K562 (cell line): Measurements from ENCODE around the gene LRP1B. TPM values are rescaled to one million over a fixed set of nuclear protein-coding genes. Genes with fewer than 3 reads are reported as not detected.

Source experiments
- ATAC-seq: fragments of 200-7000 bp; cut with Tn5 transposase; 3 replicates; pipeline ENCODE4 v1.9.1; 2020; ENCODE audit warnings: moderate library complexity
- BruUV-seq: library from RNA; stranded (reverse); fragments of 400-500 nt; replicated peaks from 2 replicates; lab custom pipeline; 2021; lab: Mats Ljungman, UMichigan
- CTCF ChIA-PET: fragments of 300-600 bp; formaldehyde crosslinking; extraction: SDS; loops from one replicate; lab custom pipeline; 2021; ENCODE audit warnings: low intra/inter-chr PET ratio; lab: Yijun Ruan, JAX
- POLR2A ChIA-PET: fragments of 300-600, 350-650 bp; sonication (Branson Sonifier 250); formaldehyde crosslinking; extraction: SDS; loops from one replicate; lab custom pipeline; 2021; ENCODE audit warnings: antibody characterized with exemption, inconsistent platforms; lab: Yijun Ruan, JAX
- DNase-seq, 4 experiments: peaks; one replicate each; pipeline versions ENCODE4 v3.0.0 to v3.0.0-alpha.2; 2011 to 2018; ENCODE audit warnings: low spot score in 3 of 4, mixed read lengths in 3 of 4; ENCODE audit errors: extremely low read depth in 1 of 4
- FAIRE-seq: peaks from 2 replicates; lab custom pipeline; 2011; peaks lifted over from hg19 to GRCh38; lab: Jason Lieb, UNC
- H2AFZ ChIP-seq: 2 replicates; pipeline ENCODE4 v1.6.0; 2011; ENCODE audit warnings: low read depth, low read length, control low read depth, inconsistent platforms
- H3K27ac ChIP-seq: fragments of 200-600 bp; 3 replicates; pipeline ENCODE4 v1.8.0; 2011; ENCODE audit warnings: low read depth, mild to moderate bottlenecking, control low read depth, inconsistent platforms, low read length, moderate library complexity, mixed read lengths; ENCODE audit errors: extremely low read depth
- H3K27me3 ChIP-seq, 2 experiments: fragments of 300-600 bp in 1 of 2; 2 replicates in 1 of 2; 3 replicates in 1 of 2; pipeline versions ENCODE4 v1.6.0 to v1.8.0; 2011; ENCODE audit warnings: inconsistent platforms in 2 of 2, low read length in 2 of 2, mild to moderate bottlenecking in 1 of 2, mixed read lengths in 1 of 2, moderate library complexity in 1 of 2; ENCODE audit not compliant: control insufficient read depth in 2 of 2, insufficient read depth in 2 of 2
- H3K36me3 ChIP-seq: fragments of 300-600 bp; 3 replicates; pipeline ENCODE4 v1.8.0; 2011; ENCODE audit warnings: mild to moderate bottlenecking, low read length, inconsistent platforms; ENCODE audit not compliant: control insufficient read depth, insufficient read depth
- H3K4me1 ChIP-seq, 2 experiments: fragments of 200-600 bp in 1 of 2; replicated peaks in 1 of 2; 2 replicates in 1 of 2; 3 replicates in 1 of 2; pipeline versions ENCODE4 v1.5.1 to v1.8.0; 2011; ENCODE audit warnings: inconsistent platforms in 2 of 2, low read length in 2 of 2, mild to moderate bottlenecking in 1 of 2, mixed read lengths in 1 of 2, moderate library complexity in 1 of 2; ENCODE audit not compliant: control insufficient read depth in 2 of 2, insufficient read depth in 2 of 2
- H3K4me2 ChIP-seq: 2 replicates; pipeline ENCODE4 v1.6.1; 2011; ENCODE audit warnings: low read length, control low read depth, inconsistent platforms, mixed read lengths; ENCODE audit not compliant: insufficient read depth
- H3K4me3 ChIP-seq: fragments of 200-600 bp; sonication (generic), shearing (Covaris generic); 2 replicates; pipeline ENCODE4 v1.5.1; 2016; ENCODE audit warnings: control low read depth, inconsistent platforms
- H3K79me2 ChIP-seq: fragments of 200-600 bp; 3 replicates; pipeline ENCODE4 v1.8.0; 2011; ENCODE audit warnings: low read length, inconsistent platforms; ENCODE audit not compliant: control insufficient read depth, insufficient read depth
- H3K9ac ChIP-seq, 2 experiments: 2 replicates each; pipeline versions ENCODE4 v1.6.0 to v1.6.1; 2011; ENCODE audit warnings: low read depth in 2 of 2, low read length in 2 of 2, control low read depth in 1 of 2, inconsistent platforms in 1 of 2, mild to moderate bottlenecking in 1 of 2, mixed read lengths in 1 of 2; ENCODE audit not compliant: insufficient read depth in 1 of 2
- H3K9me1 ChIP-seq: one replicate; pipeline ENCODE4 v1.6.0; 2011; ENCODE audit warnings: inconsistent platforms, mild to moderate bottlenecking, low read length, moderate library complexity; ENCODE audit not compliant: control insufficient read depth, insufficient read depth
- H3K9me3 ChIP-seq: replicated peaks from 2 replicates; pipeline ENCODE4 v1.5.1; 2011; ENCODE audit warnings: low read depth, low read length, inconsistent platforms; ENCODE audit not compliant: control insufficient read depth, insufficient read depth
- H4K20me1 ChIP-seq: replicated peaks from 2 replicates; pipeline ENCODE4 v1.6.1; 2011; ENCODE audit warnings: low read length, inconsistent platforms, mixed read lengths; ENCODE audit not compliant: control insufficient read depth, insufficient read depth
- CBFA2T2 ChIP-seq: fragments of 450-650 bp; conservative IDR thresholded peaks from 2 replicates; pipeline ENCODE4 v1.6.1; 2017; ENCODE audit warnings: mild to moderate bottlenecking
- CHD4 ChIP-seq: fragments of 200-600 bp; sonication (generic); IDR thresholded peaks from 3 replicates; pipeline ENCODE4 v1.6.1; 2012; ENCODE audit warnings: low read depth, mild to moderate bottlenecking, mixed read lengths, low read length, inconsistent platforms; ENCODE audit not compliant: insufficient read depth, insufficient replicate concordance, poor library complexity, severe bottlenecking
- CREB1 ChIP-seq, 2 experiments: sonication (generic) in 1 of 2; formaldehyde crosslinking in 1 of 2; IDR thresholded peaks; 2 replicates each; pipeline versions ENCODE4 v1.6.1 to v1.8.0; 2012 to 2022; ENCODE audit warnings: inconsistent platforms in 1 of 2, mild to moderate bottlenecking in 1 of 2, missing genetic modification reagents in 1 of 2, moderate library complexity in 1 of 2
- CSDE1 ChIP-seq, 2 experiments: fragments of 450-650 bp; IDR thresholded peaks; 2 replicates each; pipeline ENCODE4 v1.6.1; 2016; ENCODE audit warnings: mild to moderate bottlenecking in 1 of 2
- FOXA1 ChIP-seq: fragments of 450-650 bp; IDR thresholded peaks from 2 replicates; pipeline ENCODE4 v1.6.1; 2016; ENCODE audit warnings: mild to moderate bottlenecking, borderline replicate concordance
- NEUROD1 ChIP-seq: fragments of 150-350 bp; IDR thresholded peaks from 2 replicates; pipeline ENCODE4 v1.6.1; 2014; ENCODE audit warnings: borderline replicate concordance, low read length, low read depth; ENCODE audit not compliant: partially characterized antibody
- SMAD4 ChIP-seq: fragments of 250-450 bp; sonication (Bioruptor Pico); conservative IDR thresholded peaks from 2 replicates; pipeline ENCODE4 v1.8.0; 2021; ENCODE audit warnings: inconsistent platforms, mild to moderate bottlenecking, moderate library complexity
- SMARCA4 ChIP-seq: fragments of 450-650 bp; IDR thresholded peaks from 2 replicates; pipeline ENCODE4 v1.6.1; 2016
- TAL1 ChIP-seq: fragments of 450-650 bp; IDR thresholded peaks from 2 replicates; pipeline ENCODE4 v1.6.1; 2016; ENCODE audit warnings: mild to moderate bottlenecking
- TCFL5 ChIP-seq: fragments of 250-450 bp; sonication (Bioruptor Pico); conservative IDR thresholded peaks from 2 replicates; pipeline ENCODE4 v1.6.1; 2021; ENCODE audit warnings: mild to moderate bottlenecking, moderate library complexity, matching md5 sums
- ZEB2 ChIP-seq: fragments of 450-650 bp; IDR thresholded peaks from 2 replicates; pipeline ENCODE4 v1.6.1; 2016
- ZNF644 ChIP-seq: fragments of 200-800 bp; sonication (Bioruptor generic); IDR thresholded peaks from 2 replicates; pipeline ENCODE4 v1.6.1; 2016; ENCODE audit warnings: low read depth, missing genetic modification characterization, missing compliant biosample characterization
- WGBS: fragments of 100-300 bp; shearing (Covaris generic); methylation state at CpG from one replicate; pipeline ENCODE4 v1.1.6; 2016; ENCODE audit warnings: low coverage, mixed read lengths; ENCODE audit not compliant: insufficient coverage; ENCODE audit errors: missing lambda C conversion rate; 5-methylcytosine and 5-hydroxymethylcytosine counted together
- in situ Hi-C: fragments of 300-500 bp; cut with MboI; formaldehyde crosslinking; loops from 4 replicates; pipeline ENCODE4 v1.15.0; 2018; ENCODE audit warnings: inconsistent platforms, mixed read lengths
- intact Hi-C: fragments of 100-400 bp; cut with micrococcal nuclease; formaldehyde crosslinking; loops from 2 replicates; pipeline ENCODE4 v1.14.2; 2022
- polyA plus RNA-seq, 8 experiments: library from polyadenylated mRNA; depleted of rRNA in 4 of 8; stranded (reverse) in 5 of 8; unstranded in 3 of 8; fragments of >200 nt; fragmentation: Nextera tagmentation in 2 of 8; fragmentation: Illumina TruSeq in 1 of 8; extraction: Ambion mirVana in 2 of 8; extraction: Trizol in 1 of 8; gene quantifications; 2 replicates each; pipeline versions ENCODE4 v1.2.1 to v1.2.3, GENCODE V29; 2011 to 2014; ENCODE audit warnings: inconsistent platforms in 1 of 8, missing spikeins in 1 of 8
- total RNA-seq, 7 experiments: library from RNA; depleted of rRNA in 6 of 7; stranded (reverse); fragments of >200 nt in 6 of 7; fragmentation: Illumina TruSeq in 2 of 7; extraction: Trizol in 2 of 7; gene quantifications; 2 replicates each; pipeline versions ENCODE4 v1.2.1 to v1.2.3, GENCODE V29; 2011 to 2021; ENCODE audit warnings: low replicate concordance in 1 of 7
- TF ChIP-seq, protein P1 (sequence below), 2 experiments: IDR thresholded peaks in 1 of 2; conservative IDR thresholded peaks in 1 of 2; 2 replicates each; pipeline ENCODE4 v1.6.1; 2016; ENCODE audit warnings: low read depth in 2 of 2, mild to moderate bottlenecking in 1 of 2, missing compliant biosample characterization in 1 of 2, missing genetic modification characterization in 1 of 2, moderate library complexity in 1 of 2
- TF ChIP-seq, protein P2 (sequence below): sonication (generic); formaldehyde crosslinking; IDR thresholded peaks from 2 replicates; pipeline ENCODE4 v1.8.1; 2023; ENCODE audit warnings: mild to moderate bottlenecking, missing genetic modification reagents

LRP1B gene
- total and polyA plus RNA-seq, 9 of the 15 experiments (the other 6 are each of a cell fraction or from before 2014, with no cell fraction given): not detected

- TF ChIP-seq TCFL5 (CRISPR knock-in tag) (no peak), ZEB2 (no peak), ZNF644 (tag) (no peak), CBFA2T2 (no peak), TAL1 (no peak), CSDE1 (IDR thresholded peaks at IDR 0.05) (no peak), NEUROD1 (no peak), CREB1 (IDR thresholded peaks at IDR 0.05) (no peak), CREB1 (CRISPR knock-in tag; IDR thresholded peaks at IDR 0.05) (no peak), CHD4 (no peak), SMAD4 (no peak), SMARCA4 (no peak), FOXA1 (no peak)
- TF ChIP-seq, protein P1, sequence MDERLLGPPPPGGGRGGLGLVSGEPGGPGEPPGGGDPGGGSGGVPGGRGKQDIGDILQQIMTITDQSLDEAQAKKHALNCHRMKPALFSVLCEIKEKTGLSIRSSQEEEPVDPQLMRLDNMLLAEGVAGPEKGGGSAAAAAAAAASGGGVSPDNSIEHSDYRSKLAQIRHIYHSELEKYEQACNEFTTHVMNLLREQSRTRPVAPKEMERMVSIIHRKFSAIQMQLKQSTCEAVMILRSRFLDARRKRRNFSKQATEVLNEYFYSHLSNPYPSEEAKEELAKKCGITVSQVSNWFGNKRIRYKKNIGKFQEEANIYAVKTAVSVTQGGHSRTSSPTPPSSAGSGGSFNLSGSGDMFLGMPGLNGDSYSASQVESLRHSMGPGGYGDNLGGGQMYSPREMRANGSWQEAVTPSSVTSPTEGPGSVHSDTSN (CRISPR knock-in tag; IDR thresholded peaks at IDR 0.05; ENCODE audit: low read depth): no peak
- TF ChIP-seq, protein P1 (tag; conservative IDR thresholded peaks at IDR 0.05; ENCODE audit: low read depth): no peak
- TF ChIP-seq, protein P2, sequence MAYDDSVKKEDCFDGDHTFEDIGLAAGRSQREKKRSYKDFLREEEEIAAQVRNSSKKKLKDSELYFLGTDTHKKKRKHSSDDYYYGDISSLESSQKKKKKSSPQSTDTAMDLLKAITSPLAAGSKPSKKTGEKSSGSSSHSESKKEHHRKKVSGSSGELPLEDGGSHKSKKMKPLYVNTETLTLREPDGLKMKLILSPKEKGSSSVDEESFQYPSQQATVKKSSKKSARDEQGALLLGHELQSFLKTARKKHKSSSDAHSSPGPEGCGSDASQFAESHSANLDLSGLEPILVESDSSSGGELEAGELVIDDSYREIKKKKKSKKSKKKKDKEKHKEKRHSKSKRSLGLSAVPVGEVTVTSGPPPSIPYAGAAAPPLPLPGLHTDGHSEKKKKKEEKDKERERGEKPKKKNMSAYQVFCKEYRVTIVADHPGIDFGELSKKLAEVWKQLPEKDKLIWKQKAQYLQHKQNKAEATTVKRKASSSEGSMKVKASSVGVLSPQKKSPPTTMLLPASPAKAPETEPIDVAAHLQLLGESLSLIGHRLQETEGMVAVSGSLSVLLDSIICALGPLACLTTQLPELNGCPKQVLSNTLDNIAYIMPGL (CRISPR knock-in tag): no peak
- H3K9ac ChIP-seq: no peak overlapping the region
- H3K9me3 ChIP-seq: no peaks in the 10 kb centered on the region
- H3K27me3 ChIP-seq: no peaks in the 10 kb centered on the region
- H3K27ac ChIP-seq: no peak overlapping the region
- FAIRE-seq: no peak
- WGBS: 3% methylated on average over 3 of the region's 3 CpGs
- H4K20me1 ChIP-seq: no peaks in the 10 kb centered on the region
- no peak overlapping the region for H3K4me2 ChIP-seq
- no peaks in the 10 kb centered on the region for H3K79me2 ChIP-seq
- in situ Hi-C loops (no loop called here), intact Hi-C loops (no loop called here)
- no peak overlapping the region for H3K4me3 ChIP-seq
- ChIA-PET CTCF (no interaction called here), POLR2A (no interaction called here)
- H3K9me1 ChIP-seq: no peaks in the 10 kb centered on the region
- H2AFZ ChIP-seq: no peak overlapping the region
- H3K4me1 ChIP-seq: no peaks in the 10 kb centered on the region
- no peak for ATAC-seq
- BruUV-seq: no TSS peak
- no peak for DNase-seq
- H3K36me3 ChIP-seq: no peaks in the 10 kb centered on the region
Observed at GRCh38 chr2:140747665-140748064, 1383.2 kb downstream of the LRP1B start.
